SK-N-SH (cell line): ENCODE results near the gene NEBL.

ENCODE experiments used
- CTCF ChIP-seq: fragments of 200-600 bp; sonication (generic); IDR thresholded peaks from 2 replicates; pipeline ENCODE4 v1.6.1; 2017; ENCODE audit warnings: antibody characterized with exemption, mild to moderate bottlenecking, moderate library complexity
- EP300 ChIP-seq, 2 experiments: IDR thresholded peaks; 2 replicates each; pipeline versions ENCODE4 v1.4.0 to v1.6.1; 2012; ENCODE audit warnings: borderline replicate concordance in 1 of 2, low read depth in 1 of 2, low read length in 1 of 2
- EZH2phosphoT487 ChIP-seq: fragments of 200-600 bp; sonication (generic); IDR thresholded peaks from 2 replicates; pipeline ENCODE4 v1.6.1; 2017; ENCODE audit warnings: low read depth, mixed run types, mild to moderate bottlenecking, antibody characterized with exemption, moderate library complexity, borderline replicate concordance
- MAX ChIP-seq: IDR thresholded peaks from 2 replicates; pipeline ENCODE4 v1.4.0; 2012; ENCODE audit warnings: low read depth
- POLR2AphosphoS5 ChIP-seq: IDR thresholded peaks from 2 replicates; pipeline ENCODE4 v1.6.1; 2012; ENCODE audit warnings: low read depth, low read length
- SMC3 ChIP-seq: IDR thresholded peaks from 2 replicates; pipeline ENCODE4 v1.6.1; 2012; ENCODE audit warnings: low read depth, low read length, improper control_type of control experiment
- TEAD4 ChIP-seq: IDR thresholded peaks from 2 replicates; pipeline ENCODE4 v1.4.0; 2012; ENCODE audit warnings: mild to moderate bottlenecking, borderline replicate concordance; ENCODE audit not compliant: insufficient read depth
- YY1 ChIP-seq: IDR thresholded peaks from 2 replicates; pipeline ENCODE4 v1.4.0; 2012; ENCODE audit warnings: low read depth, mild to moderate bottlenecking

GRCh38 chr10:20795391-20795790 lies 101.7 kb downstream of the NEBL start:
- TF ChIP-seq SMC3 (no peak), EP300 (IDR thresholded peaks at IDR 0.05; ENCODE audit: borderline replicate concordance in 1 of 2, low read depth in 1 of 2, low read length in 1 of 2) (no peak), TEAD4 (no peak), YY1 (no peak), MAX (no peak), CTCF (no peak), POLR2AphosphoS5 (no peak), EZH2phosphoT487 (no peak)
